ENCODE results near the gene HMGB2. TPM values are rescaled to one million over a fixed set of nuclear protein-coding genes. Genes with fewer than 3 reads are reported as not detected.
A peak's percentile ranks its signal among the peaks of the same experiment; 100 is the strongest.

Gene HMGB2
- total RNA-seq, 1 experiment from 2014 or later, result 183 TPM

DNA sequence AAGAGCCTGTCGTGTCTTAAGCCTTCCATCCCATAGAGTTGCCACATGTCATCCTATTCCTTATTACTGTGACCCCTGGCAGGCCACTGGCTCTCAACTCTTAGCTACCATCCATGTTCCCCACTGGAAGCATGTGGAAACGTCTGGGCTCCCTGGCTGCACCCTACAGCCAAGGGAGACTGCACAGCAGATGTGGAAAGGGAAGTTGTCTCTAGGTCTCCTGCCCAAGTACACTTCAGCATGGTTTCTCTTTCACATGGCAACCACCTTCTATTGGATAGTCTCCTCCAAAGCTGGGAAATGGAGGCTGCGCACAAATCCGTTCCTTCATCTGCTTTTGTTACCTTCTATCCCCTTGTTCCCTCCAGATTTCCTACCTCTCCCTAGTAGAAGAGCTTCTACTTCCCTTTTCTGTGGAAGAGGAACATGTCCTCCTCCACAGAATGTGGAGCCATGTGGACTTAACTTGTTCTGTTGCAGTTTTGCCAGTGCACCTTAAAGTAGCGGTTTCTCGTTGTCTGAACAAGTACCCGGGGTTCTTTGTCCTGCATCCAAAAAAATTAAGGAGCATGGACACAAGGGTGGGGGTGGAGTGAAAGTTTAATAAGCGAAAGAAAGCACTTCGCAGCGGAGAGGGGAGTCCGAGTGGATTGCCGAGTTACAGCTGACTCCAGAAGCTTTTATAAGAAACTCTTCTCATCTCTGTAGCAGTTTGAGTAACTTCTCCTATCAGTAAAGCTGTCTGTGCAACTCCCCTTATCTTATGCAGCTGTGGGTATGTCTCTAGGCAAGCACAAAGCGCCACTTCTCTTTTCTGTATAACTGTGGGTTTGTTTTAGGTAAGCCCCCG, 52.5 kb downstream of the HMGB2 start:
- Histone ChIP-seq H3K27me3 (ENCODE audit: control insufficient read depth, insufficient read depth, low read length) (no peaks in the 10 kb centered on the region), H3K4me1 (ENCODE audit: control insufficient read depth, insufficient read depth, low read length) (peaks cover 3% of the 10 kb centered on the region; the same call in 1 of the 2 replicates), H3K27ac (ENCODE audit: low read length) (peak overlapping the region; percentile 9; the same call in 1 of the 2 replicates), H3K4me3 (ENCODE audit: low read depth in 2 of 2, low read length in 2 of 2) (no peak overlapping the region), H3K36me3 (ENCODE audit: control insufficient read depth, insufficient read depth, low read length) (no peaks in the 10 kb centered on the region; the same call in 1 of the 2 replicates), H3K9me3 (ENCODE audit: control insufficient read depth, insufficient read depth, low read depth, low read length) (peaks cover 25% of the 10 kb centered on the region; the same call in 1 of the 2 replicates)
- intact Hi-C loops (cut with micrococcal nuclease; ENCODE audit: unreplicated experiment) (no loop called here), in situ Hi-C loops (cut with HindIII; ENCODE audit: low pct_unique_long_range_greater_than_20kb, low sequenced_read_pairs) (no loop called here)
- CTCF ChIA-PET, result no interaction called here
- BruUV-seq (replicated peaks), result no TSS peak
- DNase-seq (ENCODE audit: low read depth, low spot score), result no peak
- TF ChIP-seq POLR2AphosphoS5 (IDR thresholded peaks at IDR 0.05; ENCODE audit: low read depth, low read length), result no peak
- no peak for TF ChIP-seq TCF7L2 (IDR thresholded peaks at IDR 0.05; ENCODE audit: low read depth, low read length)
- TF ChIP-seq, protein P1, sequence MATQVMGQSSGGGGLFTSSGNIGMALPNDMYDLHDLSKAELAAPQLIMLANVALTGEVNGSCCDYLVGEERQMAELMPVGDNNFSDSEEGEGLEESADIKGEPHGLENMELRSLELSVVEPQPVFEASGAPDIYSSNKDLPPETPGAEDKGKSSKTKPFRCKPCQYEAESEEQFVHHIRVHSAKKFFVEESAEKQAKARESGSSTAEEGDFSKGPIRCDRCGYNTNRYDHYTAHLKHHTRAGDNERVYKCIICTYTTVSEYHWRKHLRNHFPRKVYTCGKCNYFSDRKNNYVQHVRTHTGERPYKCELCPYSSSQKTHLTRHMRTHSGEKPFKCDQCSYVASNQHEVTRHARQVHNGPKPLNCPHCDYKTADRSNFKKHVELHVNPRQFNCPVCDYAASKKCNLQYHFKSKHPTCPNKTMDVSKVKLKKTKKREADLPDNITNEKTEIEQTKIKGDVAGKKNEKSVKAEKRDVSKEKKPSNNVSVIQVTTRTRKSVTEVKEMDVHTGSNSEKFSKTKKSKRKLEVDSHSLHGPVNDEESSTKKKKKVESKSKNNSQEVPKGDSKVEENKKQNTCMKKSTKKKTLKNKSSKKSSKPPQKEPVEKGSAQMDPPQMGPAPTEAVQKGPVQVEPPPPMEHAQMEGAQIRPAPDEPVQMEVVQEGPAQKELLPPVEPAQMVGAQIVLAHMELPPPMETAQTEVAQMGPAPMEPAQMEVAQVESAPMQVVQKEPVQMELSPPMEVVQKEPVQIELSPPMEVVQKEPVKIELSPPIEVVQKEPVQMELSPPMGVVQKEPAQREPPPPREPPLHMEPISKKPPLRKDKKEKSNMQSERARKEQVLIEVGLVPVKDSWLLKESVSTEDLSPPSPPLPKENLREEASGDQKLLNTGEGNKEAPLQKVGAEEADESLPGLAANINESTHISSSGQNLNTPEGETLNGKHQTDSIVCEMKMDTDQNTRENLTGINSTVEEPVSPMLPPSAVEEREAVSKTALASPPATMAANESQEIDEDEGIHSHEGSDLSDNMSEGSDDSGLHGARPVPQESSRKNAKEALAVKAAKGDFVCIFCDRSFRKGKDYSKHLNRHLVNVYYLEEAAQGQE (IDR thresholded peaks at IDR 0.05; ENCODE audit: insufficient read depth in 1 of 2, low read depth in 2 of 2, low read length in 1 of 2), result no peak
- no peak for TF ChIP-seq SIN3A (IDR thresholded peaks at IDR 0.05; ENCODE audit: borderline replicate concordance, insufficient read depth, low read depth, low read length)
- TF ChIP-seq, protein P2, sequence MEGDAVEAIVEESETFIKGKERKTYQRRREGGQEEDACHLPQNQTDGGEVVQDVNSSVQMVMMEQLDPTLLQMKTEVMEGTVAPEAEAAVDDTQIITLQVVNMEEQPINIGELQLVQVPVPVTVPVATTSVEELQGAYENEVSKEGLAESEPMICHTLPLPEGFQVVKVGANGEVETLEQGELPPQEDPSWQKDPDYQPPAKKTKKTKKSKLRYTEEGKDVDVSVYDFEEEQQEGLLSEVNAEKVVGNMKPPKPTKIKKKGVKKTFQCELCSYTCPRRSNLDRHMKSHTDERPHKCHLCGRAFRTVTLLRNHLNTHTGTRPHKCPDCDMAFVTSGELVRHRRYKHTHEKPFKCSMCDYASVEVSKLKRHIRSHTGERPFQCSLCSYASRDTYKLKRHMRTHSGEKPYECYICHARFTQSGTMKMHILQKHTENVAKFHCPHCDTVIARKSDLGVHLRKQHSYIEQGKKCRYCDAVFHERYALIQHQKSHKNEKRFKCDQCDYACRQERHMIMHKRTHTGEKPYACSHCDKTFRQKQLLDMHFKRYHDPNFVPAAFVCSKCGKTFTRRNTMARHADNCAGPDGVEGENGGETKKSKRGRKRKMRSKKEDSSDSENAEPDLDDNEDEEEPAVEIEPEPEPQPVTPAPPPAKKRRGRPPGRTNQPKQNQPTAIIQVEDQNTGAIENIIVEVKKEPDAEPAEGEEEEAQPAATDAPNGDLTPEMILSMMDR (IDR thresholded peaks at IDR 0.05), result no peak
- POLR2A ChIA-PET, result no interaction called here
- peak; percentile 30; the same call in 1 of the 2 replicates for ATAC-seq

Other genes with a start within 250 kb of the HMGB2 start
- 156 TPM for gene GALNT7, start 165.5 kb downstream of the HMGB2 start, total RNA-seq (2021; ENCODE audit: unreplicated experiment)
- 23.4 TPM for gene SAP30, start 36.6 kb upstream of the HMGB2 start, total RNA-seq (2021; ENCODE audit: unreplicated experiment)
- not detected for gene SCRG1, start 64.8 kb upstream of the HMGB2 start, total RNA-seq (2021; ENCODE audit: unreplicated experiment)
- 0.31 TPM for gene HAND2, start 195.9 kb upstream of the HMGB2 start, total RNA-seq (2021; ENCODE audit: unreplicated experiment)

All from Panc1 (cell line).